GM21717 (cell line): ENCODE measurements around the gene S100A4.
"Not testable (repeated sequence)": the region's sequence is repeated elsewhere in the genome, so short reads cannot be mapped to it uniquely, and the experiment has no call there.

Source experiments
- ATAC-seq: cut with Tn5 transposase; IDR thresholded peaks from one replicate; pipeline ENCODE4 v1.9.1; 2021; ENCODE audit warnings: mild to moderate bottlenecking, moderate library complexity; ENCODE audit not compliant: unreplicated experiment

The S100A4 gene

DNA sequence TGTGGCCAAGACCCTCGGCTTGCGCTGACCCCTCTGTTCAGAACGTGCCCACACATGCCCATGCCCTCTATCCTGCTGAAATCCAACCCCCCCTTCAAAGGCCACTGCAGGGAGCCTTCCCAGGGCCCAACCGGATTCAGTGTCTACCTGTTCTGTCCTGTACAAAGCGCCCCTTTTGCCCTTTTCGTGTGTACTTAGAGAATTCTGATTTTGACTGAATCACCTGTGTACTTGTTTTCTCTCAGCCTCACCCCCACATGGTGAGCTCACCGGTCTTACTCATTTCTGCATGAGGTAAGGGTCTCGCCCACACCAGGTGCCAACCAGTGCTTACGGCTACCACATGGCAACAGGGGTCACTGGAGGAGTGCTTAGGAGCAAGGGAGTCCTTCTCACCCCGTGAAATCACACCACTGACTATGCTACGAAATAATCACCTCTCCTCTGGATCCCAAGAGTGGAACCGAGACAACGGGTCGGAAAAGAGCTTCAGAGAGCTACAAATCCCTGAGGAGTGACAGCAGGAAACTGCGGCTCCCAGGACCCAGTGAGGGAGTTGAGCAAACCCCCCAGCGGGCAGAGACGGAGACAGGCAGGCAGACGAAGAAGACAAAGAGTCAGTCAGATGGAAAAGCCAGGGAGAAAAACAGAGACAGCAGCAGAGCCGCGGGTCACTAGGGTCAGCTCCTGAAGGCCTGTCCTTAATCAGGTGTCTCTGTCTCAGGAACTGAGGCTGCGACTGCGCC, 22.2 kb upstream of the S100A4 start:
- no peak for ATAC-seq

DNA sequence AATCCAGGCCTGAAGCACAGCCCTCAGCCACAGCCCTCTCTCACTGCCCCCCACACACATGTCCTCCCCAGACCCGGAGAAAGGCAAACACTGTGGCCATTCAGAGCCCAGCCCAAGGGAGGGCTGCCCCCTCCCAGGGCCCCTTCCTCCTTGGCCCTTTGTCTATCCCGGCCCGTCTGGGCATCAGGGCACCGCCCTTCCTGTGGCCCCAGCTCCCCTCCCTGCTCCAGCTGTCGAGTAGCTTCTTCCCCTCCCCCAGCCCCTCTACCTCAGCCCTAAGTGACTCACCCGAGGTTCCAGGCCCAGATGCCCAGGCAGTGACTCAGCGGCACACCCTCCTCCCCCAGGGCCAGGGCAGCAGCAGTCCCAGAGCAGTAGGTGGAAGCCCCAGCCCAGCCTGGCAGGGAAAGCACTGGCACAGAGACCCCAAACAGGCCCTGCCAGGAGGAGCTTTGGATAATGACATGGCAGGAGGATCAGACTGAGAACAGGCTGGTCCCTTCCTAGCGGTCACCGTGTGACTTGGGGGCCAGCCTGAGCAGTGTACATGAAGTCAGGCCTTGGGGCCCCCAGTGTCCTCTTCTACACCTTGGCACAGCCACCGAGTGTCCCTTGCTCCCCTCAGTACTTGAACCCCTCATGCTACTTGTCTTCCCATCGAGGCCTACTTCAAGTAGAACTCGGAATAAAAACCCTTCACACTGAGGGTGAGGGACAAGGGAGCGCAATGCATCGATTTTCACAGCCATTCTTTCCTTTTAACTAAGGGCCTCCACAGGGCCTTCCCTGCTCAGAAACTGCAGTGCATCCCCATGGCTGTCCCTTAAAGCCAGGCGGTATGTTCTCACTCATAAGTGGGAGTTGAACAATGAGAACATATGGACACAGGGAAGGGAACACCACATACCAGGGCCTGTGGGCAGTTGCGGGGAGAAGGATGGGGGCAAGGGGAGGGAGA, 21.1 kb upstream of the S100A4 start:
- no peak for ATAC-seq

DNA sequence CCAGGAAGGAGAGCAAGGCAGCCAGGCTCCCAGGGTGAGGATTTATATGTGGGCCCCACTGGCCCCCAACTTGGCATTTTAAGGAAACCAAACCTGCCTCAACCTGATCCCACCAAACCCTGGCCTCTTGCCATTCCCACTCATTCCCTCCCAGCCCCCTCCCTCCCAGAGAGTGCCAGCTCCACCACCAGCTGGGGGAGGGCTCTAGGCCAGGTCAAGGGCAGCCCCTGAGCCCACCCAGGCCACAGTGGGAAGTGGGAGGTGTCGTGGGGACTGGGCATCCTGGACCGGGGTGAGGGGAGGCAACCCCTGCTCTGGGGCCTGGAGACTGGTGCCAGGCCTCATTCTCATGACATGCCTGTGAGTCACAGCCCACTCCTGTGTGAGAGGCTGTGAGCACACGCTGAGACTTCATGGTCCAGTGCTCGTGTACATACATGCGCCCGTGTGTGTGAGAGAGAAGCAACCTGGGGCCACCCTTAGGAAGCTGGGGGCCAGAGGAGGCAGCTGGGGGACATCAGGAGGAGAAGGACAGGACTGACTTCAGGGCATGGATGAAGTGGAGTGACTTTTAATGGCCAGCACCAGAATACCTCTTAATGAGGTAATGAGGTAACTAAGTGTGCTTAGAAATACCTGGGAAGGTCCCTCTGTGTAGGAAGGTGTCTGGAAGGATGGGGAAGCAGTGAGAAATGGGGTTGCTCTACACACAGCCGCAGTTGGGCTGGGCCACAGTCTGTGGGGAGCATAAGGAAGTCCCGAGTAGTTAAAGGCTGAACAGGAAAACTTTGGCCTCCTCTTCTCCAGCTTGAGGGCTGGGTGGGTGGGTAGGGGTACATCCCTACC, 20.1 kb upstream of the S100A4 start, which contains the start of gene S100A2:
S100A2 (minus strand) TSS at position 316 of the 846 bp plus-strand sequence. CDS start 1,967 bp downstream, outside the sequence.
- ATAC-seq = no peak

DNA sequence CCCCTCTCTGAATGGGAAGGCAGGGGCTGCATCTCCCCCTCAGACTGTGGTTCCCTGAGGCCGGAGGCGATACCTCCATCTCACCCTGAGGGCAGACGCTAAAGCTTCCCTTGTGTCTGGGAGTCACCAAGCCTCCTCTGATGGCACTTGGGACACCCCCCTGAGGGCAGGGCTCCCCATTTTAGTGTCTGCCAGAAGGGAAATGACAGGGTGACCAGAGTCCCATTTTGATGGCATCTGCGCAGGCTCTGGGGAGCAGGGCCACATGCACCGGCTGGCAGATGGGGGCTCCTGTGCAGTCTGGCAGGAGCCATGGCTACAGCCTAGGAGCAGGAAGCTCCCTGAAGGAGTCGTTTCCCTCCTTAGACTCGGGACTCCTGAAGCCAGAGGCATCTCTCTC, 18.4 kb upstream of the S100A4 start:
- no peak for ATAC-seq

DNA sequence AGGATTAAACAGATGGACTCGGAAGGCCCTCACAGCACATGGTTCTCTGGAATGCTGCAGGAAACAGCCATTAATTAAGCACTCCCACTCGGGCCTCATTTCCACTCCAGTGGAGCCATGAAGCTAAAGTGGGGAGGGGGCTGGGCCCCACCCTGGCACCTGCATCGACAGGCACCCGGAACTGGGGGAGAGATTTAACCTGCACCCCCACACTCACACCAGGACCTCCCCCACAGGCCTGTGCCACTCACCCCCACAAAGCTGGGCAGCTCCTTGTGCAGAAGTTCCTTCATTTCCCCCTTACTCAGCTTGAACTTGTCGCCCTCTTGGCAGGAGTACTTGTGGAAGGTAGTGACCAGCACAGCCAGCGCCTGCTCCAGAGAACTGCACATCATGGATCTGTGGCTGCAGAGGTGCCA, 17.9 kb upstream of the S100A4 start:
- no peak for ATAC-seq

DNA sequence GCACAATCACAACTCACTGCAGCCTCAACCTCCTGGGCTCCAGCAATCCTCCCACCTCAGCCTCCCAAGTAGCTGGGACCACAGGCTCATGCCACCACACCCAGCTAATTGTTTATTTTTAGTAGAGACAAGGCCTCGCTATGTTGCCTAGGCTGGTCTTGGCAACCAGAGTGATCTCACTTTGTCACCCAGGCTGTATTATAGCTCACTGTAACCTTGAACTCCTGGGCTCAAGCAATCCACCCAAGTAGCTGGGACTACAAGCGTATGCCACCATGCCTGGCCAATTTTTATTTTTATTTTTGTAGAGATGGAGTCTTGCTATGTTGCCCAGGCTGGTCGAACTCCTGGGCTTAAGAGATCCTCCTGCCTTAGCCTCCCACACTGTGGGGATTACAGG, 16.4 kb upstream of the S100A4 start:
- not testable (repeated sequence) for ATAC-seq

DNA sequence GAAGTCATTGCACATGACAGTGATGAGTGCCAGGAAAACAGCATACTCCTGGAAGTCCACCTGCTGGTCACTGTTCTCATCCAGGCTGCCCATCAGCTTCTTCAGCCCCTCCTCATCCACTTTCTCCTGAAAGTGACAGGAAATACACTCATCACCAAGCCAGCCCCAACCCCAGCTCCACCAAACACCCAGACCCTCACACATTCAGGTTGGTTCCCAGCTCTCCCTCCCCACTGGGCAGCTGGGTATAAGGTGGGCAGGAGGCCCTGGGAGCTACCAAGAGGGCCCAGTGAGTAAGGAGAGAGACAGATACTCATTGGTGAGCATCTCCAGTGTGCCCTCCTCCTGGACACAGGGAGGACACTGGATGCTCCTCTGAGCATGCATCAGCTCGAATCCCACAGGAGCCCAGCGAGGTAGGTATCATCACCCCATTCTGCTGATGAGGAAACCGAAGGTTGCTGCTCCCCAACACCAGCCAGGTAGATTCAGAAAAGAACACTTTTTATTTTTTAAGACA, 15.9 kb upstream of the S100A4 start:
- ATAC-seq = no peak

DNA sequence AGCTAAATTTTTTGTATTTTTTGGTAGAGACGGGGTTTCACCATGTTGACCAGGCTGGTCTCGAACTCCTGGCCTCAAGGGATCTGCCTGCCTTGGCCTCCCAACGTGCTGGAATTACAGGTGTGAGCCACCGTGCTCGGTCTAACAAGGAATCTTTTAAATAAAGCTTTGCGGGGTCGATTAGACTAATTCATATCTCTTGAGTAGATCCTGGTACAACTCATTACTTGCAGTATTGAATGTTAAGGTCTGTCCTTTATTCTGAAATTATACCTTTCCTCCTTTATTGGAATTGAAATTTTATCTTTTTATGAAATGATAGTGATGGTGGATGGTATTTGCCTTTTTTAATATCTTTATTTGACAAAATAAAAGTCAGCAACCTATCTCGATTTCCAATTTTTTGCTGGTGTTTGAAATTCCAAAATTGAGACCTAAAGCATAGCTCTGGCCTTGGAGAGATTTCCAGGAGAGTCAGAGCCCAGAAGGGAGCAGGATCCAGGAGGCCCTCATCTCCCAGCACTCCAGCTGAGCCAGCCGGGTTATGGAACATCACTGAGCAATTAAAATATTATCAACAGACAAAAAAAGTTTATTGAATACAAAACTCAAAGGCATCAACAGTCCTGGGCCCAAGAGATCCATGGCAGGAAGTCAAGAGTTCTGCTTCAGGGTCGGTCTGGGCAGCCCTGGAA, 15.3 kb upstream of the S100A4 start:
- ATAC-seq = no peak

DNA sequence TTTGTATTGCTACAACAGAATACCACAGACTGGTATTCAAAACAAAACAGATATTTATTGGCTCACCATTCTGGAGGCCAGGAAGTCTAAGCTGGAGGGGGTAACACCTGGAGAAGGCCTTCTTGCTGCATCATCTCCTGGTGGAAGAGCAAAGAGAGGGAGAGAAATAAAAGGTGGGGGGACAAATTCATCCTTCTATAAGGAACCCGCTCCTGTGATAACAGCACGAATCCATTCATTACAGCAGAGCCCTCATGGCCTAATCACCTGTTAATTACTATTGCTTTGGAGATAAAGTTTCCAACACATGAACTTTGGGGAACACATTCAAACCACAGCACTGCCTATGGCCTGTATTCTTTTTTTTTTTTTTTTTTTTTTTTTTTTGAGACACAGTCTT, 14.6 kb upstream of the S100A4 start:
- ATAC-seq = no peak

DNA sequence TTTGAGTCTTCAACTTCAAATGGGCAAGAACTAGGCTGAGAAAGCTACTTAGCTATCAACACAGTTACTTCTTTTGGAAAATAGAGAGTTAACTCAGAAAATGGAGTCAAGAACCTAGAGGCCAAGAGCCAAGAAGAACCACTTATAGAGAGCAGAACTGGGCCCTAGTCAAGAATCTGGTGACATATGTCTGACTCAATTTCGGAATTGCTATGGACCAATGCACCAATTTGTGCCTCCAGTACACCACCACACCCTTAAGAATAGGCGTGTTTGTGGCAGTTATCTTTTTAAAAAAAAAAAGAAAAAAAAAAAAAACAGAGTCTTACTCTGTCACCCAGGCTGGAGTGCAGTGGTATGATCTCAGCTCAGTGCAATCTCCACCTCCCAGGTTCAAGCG, 12.3 kb upstream of the S100A4 start:
- ATAC-seq = no peak

DNA sequence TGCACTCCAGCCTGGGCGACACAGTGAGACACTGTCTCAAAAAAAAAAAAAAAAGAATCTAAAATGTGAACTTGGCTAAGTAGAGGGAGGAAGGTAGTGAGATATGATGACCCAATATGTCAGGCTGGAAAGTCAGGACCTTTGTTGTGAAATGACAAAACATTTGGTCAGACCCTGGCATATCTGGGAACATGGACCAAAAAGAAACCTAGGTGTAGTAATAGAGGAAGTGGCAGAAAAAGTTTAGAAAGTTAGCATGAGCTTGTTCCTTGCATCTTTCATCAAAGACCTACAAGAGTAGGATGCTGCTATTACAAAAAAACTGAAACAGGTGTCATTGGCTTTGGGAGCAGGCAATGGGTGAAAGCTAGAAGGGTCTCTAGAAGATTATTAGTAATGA, 10.7 kb upstream of the S100A4 start:
- no peak for ATAC-seq

DNA sequence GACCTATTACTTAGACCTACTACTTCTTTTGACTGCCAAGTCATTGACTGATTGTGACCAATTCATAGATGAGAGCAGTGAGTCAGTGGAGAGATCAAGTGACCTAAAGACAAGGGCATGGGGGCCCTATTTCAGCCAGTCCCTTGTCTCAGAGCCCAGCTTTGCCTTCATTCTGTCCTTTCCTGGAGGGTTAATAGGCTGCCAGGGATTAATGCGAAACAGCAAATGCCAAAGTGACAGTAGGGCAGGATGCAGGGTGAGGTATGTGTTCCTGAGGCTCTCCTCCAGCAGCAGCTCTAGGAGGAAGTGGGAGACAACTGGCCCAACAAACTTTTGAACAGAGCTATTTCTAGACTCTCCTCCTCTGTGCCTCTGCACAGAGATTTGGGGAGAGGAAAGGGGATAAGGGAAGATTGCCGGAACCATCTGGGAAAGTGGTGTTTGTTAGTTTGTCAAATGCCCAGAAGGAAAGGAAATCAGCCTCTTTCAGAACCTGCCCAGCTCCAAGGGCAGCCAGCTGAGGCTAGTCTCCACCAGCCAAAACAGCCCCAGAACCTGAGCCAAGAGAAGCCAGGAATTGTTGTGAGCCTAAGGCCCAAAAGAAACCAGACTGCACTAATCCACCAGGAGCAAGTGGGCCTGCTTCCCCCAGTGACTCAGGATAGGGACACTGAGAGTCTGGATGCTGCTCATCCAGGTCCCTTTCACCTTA, 8.4 kb upstream of the S100A4 start:
- no peak for ATAC-seq

DNA sequence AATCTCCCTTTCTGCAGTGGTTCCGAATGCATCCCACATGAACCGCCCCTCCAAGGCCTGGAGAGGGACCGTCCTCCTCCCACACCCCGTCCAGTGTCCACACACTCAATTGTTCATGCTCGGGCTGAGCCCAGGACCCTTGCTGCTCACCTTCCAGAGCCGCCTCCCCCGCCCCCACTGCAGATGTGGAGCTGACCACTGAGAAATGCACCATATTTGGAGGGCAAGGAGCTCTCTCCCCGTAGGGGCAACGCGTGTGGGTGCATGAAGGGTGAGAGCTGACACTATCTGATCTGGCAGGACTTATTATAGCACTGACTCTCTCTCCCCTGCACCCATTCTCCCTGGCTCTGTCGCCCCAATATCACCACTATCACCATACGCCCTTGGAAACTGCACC, 7.5 kb upstream of the S100A4 start:
- no peak for ATAC-seq

DNA sequence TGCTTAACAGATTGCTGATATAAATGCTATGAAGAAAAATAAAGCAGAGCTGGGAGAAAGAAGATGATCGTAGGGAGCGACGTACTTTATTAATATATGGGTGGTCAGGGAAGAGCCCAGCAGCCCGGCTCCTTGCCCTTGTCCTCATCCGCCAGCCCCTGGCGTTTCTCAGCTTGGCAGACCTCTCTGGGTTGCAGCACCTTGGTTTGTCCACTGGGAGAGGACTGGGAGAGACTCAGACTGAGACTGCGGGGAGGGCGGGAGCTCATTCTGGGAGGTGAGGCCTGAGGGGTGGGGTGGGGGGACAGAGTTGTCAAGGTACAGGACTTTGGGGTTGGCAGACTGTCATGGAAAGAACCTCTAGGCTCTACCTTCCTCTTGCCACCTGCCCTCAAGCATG, 6.7 kb upstream of the S100A4 start:
- no peak for ATAC-seq

DNA sequence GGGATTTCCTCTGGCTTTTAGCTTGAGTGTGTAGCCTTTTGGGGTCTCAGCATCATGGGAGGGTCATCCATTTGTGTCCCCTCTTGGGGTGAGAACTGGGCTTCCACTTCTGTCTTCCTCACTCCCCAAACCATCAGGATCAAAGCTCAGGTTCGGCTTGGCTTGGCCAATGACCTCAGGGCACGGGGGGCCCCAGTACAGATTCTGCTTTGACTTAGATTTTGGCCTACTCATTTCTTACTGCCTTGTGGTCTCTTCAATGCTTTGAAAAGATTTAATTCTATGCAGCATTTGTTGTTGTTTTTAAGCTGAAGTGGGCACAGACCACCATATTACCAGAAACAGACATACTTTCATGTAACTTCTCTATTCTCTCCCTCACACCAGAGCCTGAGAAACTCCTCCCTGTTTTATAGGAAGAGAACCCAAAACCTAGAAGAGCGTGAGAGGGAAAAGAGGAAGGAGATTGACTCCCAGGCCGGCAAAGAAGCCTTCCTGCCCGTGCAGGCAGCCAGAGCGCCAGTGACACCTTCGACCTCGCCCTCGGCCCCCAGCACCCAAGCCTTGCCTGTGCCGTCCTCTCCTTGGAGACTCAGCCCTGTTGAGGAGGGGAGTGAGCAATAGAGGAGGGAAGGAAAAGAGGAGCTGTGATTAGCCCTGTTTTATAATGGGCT, 5.4 kb upstream of the S100A4 start:
- ATAC-seq = no peak

DNA sequence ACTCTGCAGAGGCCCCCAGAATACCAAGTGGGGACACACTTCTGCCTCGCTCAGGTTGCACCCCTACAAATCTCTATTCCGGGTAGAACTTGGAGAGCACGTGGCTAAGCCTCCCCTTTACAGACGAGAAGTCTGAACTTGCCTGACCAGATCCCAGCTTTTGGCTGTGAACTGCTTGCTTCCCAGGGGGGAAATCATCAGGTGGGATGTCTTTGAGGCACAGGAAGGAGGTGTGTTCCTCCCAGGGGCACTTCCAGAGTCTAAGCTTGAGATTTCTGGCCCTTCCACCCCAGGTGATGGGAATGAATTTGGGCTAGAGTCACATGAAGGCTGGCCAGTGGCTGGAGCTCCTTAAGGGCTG, 4.8 kb upstream of the S100A4 start:
- no peak for ATAC-seq

DNA sequence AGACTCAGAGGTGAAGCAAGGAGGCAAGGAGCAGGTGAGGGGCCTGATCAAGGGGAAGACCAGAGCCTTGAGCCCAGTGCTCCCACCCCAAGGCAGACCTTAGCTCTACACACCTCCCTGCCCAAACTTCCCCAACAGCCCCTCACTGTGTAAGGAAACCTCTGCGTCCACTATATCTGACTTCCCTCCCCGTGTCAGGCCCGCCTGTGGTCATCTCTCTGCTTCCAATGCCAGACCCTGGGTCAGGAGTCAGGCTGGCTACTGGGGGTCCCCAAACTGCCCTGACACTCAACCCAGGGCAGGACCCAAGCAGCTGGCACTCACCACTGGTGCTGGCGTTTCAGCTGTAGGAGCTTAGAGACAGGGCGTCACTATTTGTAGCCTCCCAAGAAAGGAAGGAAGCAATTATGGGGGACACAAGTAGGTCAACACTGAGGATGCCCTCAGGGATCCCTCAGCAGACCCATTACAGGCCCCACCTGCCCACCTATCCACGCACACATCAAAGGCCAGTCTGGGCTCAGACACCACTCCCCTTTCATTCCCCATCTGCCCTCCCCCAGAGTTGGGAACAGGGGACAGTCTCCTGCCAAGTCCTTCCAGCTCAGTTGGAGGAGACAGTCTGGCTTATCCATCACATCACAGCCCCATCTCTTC, 4.3 kb upstream of the S100A4 start:
- no peak for ATAC-seq
